GM20000 (cell line): ENCODE results near the gene TPP1.

Experiments used
- DNase-seq: peaks from one replicate; pipeline ENCODE4 v3.0.0; 2012; ENCODE audit warnings: low spot score
- CTCF ChIP-seq: IDR thresholded peaks from 2 replicates; pipeline ENCODE4 v1.5.1; 2012; ENCODE audit warnings: mild to moderate bottlenecking, control low read depth; ENCODE audit errors: extremely low read depth, missing control alignments

Gene TPP1

DNA sequence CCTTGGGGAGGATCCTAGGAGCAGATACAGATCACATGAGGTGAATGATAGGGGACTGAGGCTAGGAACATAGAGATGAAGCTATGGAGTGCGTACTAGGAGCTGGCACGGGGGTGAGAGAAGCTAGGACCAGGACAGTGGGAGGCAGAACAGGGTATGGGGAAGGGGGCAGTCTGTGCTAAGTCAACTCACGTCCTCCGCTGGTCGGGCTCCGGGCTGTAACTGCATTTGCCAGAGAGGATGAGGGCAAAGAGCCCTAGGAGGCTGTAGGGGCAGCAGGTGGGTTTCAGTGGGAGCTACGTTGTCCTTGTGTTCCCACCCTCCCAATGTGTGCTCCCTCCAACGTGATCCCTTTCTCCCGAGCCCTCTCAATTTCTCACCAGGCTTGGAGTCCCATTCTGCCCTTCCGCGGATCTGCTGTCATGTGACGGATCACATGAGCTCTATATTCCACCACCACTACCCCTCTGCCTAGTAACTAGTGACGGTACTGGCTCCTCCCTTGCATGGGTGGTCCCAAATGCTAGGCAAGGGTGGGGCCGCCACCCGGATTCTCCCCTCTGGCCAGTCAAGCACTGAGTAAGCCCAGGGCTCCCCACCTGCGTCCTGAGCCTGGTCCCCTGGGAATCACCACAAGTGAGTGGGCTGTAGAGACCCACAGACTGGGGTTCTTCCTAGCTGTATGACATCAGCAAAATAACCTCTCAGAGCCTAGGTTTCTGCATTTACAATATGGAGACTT lies at the start of gene TPP1:
TSS of gene TPP1 (minus strand) at position 419 of the 742 bp plus-strand sequence. CDS start at position 397, 22 bp downstream.
- DNase-seq = peak; percentile 98
- no peak for TF ChIP-seq CTCF

- DNase-seq = no peak
- TF ChIP-seq CTCF = no peak
Observed at GRCh38 chr11:6667733-6668374, 48.6 kb upstream of the TPP1 start.

DNA sequence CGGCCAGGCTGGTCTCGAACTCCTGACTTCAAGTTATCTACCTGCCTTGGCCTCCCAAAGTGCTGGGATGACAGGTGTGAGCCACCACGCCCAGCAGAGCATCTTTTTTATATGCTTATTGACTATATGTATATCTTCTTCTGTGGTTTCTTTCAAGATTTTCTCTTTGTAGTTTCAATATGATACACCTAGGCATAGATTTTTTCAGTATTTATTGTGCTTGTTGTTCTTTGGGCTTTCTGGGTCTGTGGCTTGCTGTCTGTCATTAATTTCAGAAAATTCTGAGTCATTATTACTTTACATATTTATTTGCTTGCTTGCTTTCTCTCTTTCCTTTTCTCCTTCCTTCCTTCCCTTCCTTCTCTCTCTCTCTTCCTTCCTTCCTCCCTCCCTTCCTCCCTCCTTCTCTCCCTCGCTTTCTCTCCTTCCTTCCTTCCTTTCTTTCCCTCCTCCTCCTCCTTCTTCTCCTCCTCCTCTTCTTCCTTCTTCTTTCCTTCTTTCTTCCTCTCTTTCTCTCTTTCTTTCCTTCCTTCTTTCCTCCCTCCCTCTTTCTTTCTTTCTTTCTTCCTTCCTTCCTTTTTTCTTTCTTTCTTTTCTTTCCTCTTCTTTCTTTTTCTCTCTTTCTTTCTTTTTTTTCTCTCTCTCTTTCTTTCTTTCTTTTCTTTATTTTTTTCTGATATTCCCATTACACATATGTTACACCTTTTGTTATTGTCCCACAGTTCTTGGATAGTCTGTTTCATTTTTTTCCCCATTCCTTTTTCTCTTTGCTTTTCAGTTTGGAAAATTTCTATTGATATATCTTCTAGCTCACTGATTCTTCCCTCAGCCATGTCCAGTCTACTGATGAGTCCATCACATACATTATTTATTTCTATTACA lies 47.3 kb upstream of the TPP1 start:
- DNase-seq = no peak
- TF ChIP-seq CTCF = no peak

GRCh38 chr11:6664551-6664950 lies 45.3 kb upstream of the TPP1 start:
- no peak for DNase-seq

DNA sequence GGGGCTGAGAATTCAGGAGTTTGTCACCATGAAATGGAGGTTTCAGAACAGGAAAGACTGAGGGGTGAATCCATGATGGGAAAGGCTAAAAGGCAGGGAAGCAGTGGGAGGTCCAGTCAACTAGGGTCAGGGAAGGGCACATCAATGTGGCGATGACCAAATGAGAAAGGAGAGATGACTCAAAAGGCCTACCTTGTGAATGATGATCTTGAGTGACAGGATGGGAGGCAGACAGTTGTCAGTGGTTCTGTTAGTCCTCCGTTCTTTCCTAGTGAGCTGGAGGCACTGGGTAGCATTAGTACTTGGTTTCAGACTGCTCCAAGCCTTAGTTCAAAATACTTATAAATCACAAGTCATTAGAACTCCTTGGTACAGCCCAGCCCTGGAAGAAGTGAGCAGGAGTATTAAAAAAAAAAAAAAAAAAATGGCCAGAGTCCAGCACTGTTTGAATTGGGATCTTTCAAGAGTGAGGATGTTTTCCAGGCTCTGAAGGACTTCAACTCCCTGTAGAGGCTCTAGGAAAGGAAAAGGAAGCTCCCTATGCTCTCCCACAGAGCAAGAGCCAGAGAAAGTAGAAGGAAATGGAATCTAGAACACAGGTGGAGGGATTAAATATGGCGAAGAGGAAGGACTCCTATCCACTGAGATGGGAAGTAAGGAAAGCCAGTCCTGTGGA lies 44.7 kb upstream of the TPP1 start:
- no peak for DNase-seq
- TF ChIP-seq CTCF = no peak

More at GRCh38 chr11:6664551-6664950, 45.3 kb upstream of the TPP1 start:
- TF ChIP-seq CTCF = no peak

DNA sequence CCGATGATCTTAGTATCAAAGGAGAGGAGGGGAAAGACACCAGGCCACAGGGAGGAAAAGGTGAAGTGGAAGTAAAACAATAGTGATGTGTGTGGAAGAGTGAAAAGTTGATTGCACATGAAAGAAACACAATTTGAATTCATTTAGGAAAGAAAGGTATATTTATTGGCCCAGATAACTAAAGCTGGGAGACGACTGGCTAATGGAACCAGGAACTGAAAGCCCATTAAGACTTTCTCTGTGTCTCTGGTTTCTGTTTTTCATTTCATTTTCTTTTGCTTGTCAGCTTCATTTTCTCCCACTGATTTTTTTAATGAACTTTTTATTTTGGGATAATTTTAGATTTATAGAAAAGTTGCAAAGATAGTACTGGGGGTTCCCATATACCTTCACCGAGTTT lies 41.5 kb upstream of the TPP1 start:
- no peak for TF ChIP-seq CTCF
- DNase-seq = peak; percentile 70
